GM18909 (cell line): Measurements from ENCODE around the gene HOXA5.

ENCODE experiments used
- ATAC-seq: cut with Tn5 transposase; IDR thresholded peaks from one replicate; pipeline ENCODE4 v1.9.1; 2021; ENCODE audit warnings: mild to moderate bottlenecking; ENCODE audit not compliant: unreplicated experiment, poor library complexity

Gene HOXA5

DNA sequence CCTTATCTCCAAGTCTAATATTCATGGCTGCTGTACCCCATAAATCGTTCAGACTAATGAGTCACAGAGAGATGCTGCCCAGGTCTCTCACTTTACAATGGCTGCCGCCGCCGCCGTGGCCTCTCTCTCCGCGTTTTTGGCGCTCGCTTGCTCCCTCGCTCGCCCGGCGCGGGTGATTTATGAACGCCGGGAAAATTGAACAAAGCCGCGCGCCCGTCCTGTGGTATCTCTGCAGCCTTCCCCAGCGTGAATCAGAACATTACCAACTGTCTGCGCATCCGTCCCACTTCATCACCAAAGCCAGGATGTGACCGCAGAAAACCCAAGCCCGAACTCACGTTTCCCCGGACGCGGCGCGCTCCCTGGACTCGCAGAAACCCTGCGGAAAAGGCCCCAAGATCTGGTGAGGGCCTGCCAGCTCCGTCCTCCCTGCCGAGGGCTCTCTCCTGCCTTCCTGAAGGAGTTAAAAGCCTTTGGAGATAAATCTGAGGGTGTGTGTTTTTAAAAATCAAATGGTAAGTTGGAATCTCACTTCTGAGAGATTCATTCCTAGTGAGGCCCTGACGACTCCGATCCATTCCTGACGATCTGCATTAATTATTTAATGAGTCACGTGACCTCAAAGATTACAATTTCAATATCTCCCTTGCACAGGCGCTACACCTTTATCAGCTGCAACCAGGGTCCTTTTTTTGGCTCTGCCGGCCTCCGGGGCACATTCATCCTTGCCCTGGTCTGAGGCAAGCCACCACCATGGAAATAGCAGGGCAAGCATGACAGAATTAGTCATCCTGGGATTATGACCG, 19.2 kb downstream of the HOXA5 start:
- no peak for ATAC-seq

DNA sequence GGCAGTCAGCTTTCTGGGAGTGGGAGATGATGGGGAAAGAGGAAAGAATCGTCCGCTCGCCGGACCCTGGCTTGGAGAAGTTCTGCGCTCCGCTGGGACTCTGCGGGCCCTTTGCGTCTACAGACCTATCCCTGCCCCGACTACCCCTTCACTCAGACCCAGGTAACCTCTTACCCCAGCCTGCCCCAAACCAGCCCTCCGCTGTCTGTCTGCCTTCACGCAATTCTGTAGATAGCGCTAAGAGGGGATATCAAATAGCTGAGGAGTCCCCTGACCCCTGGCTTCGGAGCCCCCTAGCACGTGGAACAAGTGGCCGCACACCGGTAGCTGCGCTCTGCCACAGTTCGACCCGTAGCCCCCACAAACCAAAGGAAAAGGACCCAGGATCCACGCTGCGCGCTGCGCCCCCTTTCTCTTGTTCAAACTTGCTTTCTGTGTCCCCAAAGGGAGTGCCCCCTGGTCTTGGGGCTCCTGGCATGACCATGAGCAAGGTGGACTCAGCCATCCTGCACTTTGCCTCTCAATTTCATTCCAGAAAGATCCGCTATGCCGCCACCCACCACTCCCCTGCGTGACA, 19.9 kb downstream of the HOXA5 start:
- ATAC-seq: no peak

DNA sequence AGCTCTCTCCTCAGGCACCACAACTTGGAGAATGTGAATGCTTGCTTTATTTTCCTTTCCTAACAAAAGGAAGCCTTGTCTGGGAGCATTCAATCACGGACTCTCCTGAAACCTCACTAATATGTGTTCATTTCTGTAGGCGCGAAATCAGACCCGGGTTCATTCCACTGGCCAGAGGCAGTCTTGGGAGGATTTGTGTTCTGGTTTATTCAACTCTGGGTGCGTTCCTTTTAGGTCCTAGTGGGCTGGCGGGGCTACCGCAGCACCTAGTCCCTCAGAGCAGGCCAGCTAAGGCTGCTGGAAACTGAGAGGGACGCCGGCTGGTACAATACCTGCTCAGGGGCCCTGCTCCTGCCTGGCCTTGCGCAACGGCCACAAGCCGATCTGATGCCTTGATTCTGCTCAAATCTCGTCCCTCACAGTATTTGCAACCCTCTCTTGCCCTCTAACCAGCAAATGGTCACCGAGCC, 20.4 kb downstream of the HOXA5 start:
- no peak for ATAC-seq

DNA sequence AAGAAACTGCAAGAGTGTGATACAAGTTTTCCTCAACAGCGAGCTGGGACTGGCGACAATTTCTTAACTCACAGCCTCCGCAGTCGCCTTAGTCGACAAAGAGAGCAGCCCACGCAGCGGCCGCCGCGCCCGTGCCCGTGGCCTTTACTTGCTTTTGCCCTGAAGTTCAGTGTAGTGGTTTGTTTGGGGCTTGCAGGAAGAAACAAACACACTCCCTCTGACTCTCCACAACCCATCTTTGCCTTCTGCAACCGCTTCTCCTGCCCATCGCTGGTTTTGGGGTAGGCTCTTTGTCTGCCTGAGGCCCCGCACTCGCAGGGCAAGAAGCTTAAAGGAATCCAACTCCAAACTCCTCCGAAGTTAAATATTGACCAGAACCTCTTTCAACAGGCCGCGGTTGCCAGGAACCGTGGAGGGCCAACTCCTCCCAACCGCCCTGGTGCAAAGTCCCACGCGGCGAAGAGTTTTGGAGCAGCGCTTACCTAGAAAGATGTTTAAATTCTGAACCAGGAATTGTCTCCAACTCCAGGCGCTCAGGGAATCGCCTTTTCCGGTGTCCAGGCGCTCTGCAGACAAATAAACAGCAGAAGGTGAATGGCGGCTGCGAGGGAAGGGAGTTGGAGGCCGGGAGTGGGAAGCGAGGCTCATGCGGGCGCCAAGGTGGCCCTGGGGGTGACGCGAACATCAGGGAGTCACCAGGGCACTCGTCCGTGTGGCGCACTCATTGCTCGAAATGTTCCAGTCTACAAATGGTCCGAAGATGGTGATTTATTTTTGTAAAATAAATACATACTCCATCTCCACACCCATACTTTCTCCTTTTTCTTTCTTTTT, 21.2 kb downstream of the HOXA5 start:
- ATAC-seq: no peak

DNA sequence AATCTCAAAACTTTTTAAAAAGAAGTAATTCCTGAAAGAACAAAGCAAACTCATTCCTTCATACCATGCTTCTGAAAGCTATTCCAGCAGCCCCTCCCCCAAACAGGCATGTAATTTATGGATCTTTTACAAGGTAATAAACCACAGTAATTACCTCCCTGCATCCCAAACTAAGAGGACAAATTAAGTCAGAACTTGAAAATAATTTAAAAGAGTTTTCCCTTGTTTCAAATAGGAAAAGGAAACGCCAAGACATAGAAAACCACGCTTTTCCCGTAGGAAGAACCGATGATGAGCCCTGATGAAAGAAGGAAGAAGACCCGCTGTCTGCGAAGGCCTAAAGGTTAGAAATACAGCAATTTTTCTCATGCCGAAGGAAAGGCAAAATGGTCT, 21.8 kb downstream of the HOXA5 start:
- no peak for ATAC-seq

DNA sequence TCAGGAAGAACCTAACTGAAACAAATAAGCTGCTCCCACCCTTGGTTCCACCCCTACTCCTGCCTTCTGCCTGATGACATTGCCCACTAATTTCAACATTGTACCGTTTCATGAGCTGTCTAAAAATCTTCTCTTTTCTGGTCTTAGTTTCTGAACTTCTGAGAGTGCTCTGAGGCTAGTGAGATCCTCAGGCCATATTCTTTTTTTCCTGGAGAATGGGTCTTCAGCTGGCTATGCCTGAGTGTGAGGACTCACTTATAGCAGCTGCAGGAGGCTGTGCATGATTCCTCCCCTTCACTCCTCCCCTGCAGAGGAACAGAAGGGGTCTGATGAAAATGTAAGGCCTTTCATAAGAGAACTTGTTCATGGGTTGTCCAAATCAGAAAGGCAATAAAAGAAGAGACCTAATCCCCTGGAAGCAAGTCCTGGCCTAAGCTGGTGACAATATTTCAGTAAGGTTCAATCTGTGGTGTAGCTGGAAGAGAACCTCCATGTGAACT, 24.0 kb downstream of the HOXA5 start:
- ATAC-seq: no peak

DNA sequence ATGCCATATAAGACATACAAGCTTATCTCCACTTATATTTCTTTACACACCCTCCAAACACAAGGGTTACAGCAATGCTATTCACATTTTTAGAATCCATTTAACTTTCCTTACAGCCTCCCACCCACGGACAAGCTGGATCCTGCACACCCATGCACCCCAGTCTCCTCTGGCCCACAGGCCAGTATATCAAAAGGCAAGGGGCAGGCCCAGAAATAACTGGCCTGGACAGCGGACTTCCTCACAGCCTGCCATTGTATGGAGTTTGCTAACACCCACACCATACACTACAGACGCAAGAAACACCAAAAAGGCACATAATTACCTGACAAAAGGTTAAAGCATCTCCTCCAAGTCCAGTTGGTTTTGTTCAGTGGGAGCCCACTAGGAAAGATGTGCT, 24.9 kb downstream of the HOXA5 start:
- ATAC-seq: no peak

DNA sequence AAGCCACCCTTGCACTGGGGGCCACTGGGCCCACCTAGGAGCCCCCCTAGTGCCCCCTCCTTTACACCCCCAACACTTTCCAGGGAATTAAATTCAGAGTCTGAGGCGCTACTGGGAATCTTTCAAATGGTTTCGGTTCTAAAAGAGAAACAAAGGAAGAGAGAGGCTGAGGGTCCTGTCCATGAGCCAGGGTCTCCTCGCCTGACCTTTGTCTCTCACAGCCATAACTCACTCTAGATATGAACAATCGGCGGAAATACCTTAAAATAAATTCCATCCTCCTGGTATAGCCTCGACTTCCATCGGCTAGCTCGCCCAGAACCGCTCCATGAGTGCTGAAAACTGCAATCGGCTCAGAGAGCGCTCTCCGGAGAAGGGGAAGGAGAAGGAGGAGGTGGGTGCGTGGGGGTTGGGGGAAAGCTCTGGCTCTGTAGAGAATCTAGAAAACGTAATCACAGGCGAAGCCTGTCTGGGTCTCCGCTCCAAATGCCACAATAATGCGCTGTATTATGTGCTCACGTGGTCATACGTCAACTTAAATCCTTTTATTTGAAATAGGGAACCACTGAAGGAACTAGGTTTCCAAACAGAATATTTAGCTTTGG, 25.5 kb downstream of the HOXA5 start:
- ATAC-seq: no peak

DNA sequence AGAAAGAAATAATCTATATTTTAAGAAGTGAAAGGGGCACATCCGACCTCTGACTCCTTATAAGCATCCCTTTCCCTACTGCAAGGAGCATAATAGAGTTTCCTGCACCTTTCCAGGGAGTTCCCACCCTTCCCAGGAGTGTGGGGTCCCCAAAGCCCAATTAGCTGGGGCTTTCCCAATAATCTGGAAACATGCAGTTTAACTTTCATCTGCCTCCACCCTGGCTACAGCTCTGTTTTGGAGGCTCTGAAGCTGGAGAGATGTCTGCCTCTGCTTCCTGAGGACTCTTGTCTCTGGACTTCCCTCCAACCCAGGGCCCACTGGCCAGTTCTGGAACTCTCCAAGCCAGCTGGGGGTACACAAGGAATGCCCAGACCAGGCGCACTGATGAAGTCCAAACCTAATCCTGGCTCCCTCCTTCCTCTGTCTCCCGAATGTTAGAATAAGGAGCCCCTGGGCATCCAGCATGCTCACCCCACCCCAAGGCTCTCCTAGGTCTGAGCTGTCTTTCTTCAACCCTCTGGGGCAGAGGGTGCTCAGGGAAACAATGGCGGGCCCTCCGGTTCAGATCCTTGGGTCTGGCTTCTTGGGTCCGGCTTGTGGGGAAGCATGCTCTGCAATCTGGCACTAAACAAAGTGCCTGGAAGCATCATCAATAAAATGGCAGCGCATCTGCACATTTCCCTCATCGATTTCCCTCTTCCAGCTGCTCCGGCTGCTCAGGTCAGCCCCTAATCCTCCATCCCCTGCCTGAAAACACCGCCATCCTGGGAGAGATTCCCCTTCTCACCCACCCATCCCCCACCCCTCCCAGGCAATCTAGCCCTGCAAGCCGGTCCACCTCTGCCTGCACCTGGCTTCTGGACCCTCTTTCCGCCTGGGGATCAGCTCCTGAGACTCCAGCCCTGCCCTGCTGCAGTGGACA, 26.3 kb downstream of the HOXA5 start:
- ATAC-seq: no peak

DNA sequence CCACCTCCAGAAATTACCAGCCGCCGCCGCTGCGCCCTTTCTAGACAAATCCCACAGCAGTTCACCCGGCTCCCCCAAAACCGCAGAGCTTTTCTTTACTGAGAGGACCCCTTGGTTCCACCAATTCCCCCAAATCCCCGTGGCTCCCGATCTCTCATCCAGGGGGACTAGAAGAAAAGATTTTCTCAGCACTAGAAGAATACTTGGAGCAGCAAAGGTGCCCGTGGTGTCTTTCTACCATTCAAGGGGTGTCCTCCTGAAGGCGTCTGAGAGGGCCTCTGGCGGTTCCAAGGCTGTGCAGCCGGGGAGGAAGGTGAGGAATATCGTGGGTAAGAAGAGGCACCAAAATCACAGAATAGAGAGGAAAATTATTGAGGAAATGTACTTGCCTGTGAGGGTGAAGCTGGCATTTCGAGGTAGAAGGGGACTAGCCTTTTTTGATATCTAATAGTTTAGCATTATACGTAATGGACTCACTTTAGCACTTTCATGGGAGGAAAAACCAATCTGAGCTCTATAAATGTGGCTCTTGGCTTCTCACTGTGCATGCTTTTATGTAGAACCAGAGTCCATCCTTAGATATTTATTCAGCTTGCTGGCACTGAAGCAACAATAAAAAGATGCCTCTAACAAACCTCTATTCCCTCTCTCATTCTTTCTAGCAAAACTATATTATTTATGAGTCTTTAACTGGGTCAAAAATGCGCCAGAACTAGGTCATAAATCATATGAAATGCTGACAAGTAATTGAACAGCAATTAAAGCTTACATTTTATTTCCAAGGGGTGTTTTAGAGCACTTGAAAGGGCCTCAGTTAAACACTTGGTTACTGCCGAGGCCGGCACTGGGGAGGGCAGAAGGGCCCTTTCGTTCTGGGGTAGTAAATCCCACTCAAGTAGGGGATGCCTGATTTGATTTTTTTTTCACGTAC, 27.2 kb downstream of the HOXA5 start:
- ATAC-seq: no peak

DNA sequence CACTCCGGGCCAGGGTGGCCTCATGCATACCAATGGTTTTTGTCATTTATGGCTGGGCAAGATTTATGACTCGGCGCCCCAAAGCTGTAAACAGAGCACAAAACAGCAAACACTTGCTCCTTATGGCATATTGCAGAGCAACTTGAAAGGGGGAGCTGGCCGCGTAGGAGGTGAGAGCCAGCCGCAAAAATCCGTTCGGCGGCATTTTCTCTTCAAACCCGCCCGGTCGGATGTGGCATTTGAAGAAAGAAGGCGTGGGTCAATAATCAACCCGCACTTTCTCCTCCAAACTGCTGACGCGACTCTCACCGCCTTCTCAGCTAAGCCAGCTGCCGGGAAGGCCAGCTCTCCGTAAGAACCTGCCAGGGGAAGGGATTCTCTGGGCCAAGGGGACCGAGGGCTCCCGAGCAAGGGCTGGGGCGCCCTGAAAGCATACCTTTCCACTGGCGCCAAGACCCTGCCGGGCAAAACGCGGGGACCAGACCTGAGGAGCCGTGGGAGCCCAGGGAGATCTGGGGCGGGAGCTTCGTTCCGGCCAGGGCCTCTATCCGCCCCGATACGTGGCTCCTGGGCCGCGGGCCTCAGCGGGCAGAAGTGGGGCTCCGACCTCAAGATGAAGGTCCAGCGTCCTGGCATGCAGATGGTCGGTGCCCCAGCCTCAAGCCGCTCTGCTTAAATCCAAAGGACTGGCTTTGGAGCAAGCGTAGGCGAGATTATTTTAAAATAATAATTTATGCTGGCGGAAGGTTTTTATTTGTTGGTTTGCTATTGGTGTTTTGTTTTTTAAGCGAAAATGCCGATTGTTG, 28.1 kb downstream of the HOXA5 start:
- no peak for ATAC-seq

DNA sequence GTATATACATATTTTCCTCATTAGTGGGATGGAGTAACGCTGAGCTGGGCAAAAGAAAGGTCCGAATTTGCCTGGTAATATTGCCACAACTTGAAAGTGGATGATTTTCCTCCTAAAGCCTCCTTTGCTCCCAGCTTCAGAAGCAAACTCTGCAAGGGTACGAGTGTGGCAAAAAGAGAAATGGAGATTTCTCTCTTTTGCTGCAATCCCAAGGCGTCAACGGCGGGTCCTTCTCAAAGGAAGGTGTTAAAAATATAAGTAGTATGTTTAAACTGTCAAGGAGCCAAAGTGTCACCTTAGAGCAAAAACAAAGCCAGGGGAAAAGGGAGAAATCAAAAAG, 28.6 kb downstream of the HOXA5 start:
- ATAC-seq: no peak

DNA sequence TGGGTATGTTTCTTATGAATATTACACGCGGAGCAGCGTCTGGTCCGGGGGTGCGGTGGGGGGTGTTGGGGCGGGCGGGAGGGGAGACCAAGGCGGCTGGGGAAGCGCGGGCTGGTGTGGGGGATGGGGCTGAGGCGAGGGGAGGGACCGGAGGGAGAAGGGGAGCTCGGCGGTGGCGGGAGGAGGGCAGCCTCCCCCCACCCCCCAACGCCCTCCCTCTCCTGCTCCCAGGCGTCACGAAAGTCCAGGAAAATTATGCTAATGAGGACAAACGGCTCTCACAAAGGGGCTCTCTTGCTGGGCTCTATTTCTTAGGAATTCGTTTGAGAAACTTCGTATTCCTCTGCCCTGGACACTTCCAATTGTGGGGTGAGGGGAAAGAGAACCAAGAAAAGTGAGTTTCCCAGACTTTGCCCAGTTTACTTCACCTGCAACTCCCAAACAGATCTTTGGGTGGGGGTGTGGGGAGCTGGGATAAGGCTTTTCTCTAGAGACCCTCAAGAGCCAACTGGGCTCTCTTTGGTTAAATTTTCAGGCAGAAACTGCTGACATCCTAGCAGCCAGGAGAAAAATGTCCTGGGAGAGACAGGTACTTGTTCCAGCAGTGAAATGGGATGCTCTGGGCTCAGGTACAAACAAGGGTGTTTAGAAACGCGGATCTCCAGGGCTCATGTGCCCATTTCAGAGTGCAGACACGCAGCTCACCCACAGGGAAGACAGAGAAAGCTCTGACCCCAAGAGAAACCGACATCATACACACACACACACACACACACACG, 29.3 kb downstream of the HOXA5 start:
- ATAC-seq: no peak

DNA sequence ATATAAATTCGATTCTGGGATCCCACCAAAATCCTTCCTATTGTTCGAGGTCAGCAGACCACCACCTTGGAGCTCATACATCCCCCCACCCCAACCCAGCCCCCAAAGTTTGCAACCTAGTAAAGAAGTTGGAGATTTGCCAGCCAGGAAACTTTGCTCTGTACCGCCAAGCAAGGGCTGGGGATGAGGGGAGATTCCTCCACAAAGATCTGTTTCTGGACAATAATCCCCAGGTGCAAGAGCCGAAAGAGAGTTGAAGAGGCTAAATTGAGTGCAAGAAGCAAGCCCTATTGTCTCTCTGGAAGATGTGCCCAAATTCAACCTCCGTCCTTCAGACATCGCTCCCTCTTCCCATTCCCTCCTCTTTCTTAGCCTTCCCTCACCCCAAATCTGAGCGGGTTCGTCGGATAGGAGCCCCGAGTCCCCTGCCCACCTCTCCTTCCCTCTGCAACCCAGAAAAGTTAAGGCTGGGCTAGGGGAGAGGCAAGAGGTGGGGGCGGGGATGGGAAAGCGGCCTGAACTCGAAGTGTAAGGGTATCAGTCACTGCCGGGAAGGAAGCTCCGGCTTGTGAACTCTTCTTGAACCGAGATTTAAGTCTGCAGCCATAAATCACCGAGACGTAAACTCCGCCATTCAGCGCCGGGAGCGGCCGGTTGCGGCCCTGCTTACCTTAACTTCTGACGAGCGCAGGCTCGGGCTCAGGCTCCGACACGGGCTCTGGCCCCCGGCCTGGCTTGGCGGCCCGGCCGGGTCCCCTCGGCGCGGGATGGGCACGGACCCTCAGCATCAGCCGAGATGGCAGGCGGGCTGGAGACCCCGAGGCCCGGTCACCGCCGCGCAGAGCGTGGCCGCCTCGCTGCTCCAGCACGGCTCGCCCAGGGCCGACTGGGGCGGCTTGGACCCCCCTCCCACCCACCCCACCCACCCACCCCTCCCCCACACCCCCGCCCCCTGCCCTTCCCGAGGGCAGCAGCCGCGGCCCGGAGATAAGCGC, 30.2 kb downstream of the HOXA5 start:
- ATAC-seq: no peak

DNA sequence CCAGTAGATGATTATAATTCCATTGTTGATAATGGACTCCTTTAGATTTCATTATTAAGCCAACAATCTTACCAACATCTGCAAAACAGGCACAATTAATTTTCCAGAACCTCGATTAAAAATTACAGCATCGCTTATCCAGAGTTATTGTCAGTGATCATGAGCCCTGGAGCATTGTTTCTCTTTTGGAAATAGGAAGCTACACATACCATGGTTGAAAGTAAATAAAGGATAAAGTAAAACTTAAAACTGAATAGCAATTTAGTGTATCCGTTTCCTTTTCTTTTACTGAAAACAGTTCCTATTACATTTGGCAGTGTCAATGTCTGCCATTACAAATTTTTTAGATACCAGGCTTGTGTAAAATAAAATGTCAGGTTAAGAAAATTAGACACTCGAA, 31.1 kb downstream of the HOXA5 start:
- ATAC-seq: no peak

DNA sequence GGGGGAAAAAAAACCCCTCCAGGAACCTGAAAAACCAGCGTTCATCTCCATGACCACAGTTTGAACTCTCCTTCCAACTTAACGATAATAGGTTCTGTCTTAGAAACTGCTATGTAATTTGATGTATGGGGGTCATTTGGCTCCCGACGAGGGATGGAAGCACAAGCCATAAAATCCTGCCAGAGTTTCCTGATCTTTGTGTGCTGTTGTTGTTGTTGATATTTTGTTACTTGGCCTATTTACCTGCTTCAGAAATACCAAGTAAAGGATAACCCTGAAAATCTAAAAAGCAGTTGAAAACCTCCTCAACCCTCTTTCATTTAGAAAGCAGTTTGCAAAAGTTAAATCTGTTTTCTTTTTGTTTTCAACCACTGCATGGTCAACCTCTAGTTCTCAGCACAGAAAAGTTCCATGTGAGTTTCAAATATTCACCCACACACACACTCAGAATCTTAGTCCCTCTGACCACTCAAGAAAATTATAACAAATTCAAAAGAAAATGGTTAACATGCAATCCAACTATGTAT, 31.7 kb downstream of the HOXA5 start:
- no peak for ATAC-seq
